Stimulated activated naive CD4-positive, alpha-beta T cell treated with Interleukin-2 at 50 U/mL for 16 hours (primary cell): ENCODE measurements around the gene GMEB2.
"Not testable (repeated sequence)": the region's sequence is repeated elsewhere in the genome, so short reads cannot be mapped to it uniquely, and the experiment has no call there.

ENCODE experiments used
- DNase-seq: peaks from one replicate; lab custom pipeline; 2025; lab: John Stamatoyannopoulos, UW

GMEB2 gene

GRCh38 chr20:63570281-63571086 lies 56.4 kb downstream of the GMEB2 start:
- no peak for DNase-seq

- no peak for DNase-seq
Measured at GRCh38 chr20:63568986-63569949, 57.6 kb downstream of the GMEB2 start.

GRCh38 chr20:63568170-63568981 lies 58.5 kb downstream of the GMEB2 start:
- no peak for DNase-seq

GRCh38 chr20:63567386-63568169 lies 59.3 kb downstream of the GMEB2 start:
- peak; percentile 40 for DNase-seq

GRCh38 chr20:63567136-63567385 lies 59.8 kb downstream of the GMEB2 start:
- DNase-seq: no peak

GRCh38 chr20:63566395-63567135 lies 60.3 kb downstream of the GMEB2 start:
- DNase-seq: no peak

GRCh38 chr20:63565699-63566335 lies 61.1 kb downstream of the GMEB2 start:
- DNase-seq: no peak

GRCh38 chr20:63565021-63565698 lies 61.7 kb downstream of the GMEB2 start:
- DNase-seq: no peak

GRCh38 chr20:63564036-63564810 lies 62.7 kb downstream of the GMEB2 start:
- DNase-seq: no peak

GRCh38 chr20:63563225-63563935 lies 63.5 kb downstream of the GMEB2 start:
- no peak for DNase-seq

- DNase-seq: no peak
Measured at GRCh38 chr20:63562461-63563224, 64.3 kb downstream of the GMEB2 start.

- no peak for DNase-seq
Measured at GRCh38 chr20:63561624-63562396, 65.1 kb downstream of the GMEB2 start.

GRCh38 chr20:63560856-63561609 lies 65.9 kb downstream of the GMEB2 start:
- no peak for DNase-seq

- DNase-seq: no peak
Measured at GRCh38 chr20:63560333-63560805, 66.5 kb downstream of the GMEB2 start.

- DNase-seq: not testable (repeated sequence)
Measured at GRCh38 chr20:63559485-63560332, 67.2 kb downstream of the GMEB2 start.
